K562 (cell line): ENCODE data around the gene SLC35F5. TPM values are rescaled to one million over a fixed set of nuclear protein-coding genes. Genes with fewer than 3 reads are reported as not detected.

Experiments
- ATAC-seq: fragments of 200-7000 bp; cut with Tn5 transposase; 3 replicates; pipeline ENCODE4 v1.9.1; 2020; ENCODE audit warnings: moderate library complexity
- Bru-seq: library from RNA; stranded (reverse); fragments of 400-500 nt; gene quantifications from one replicate; lab custom pipeline; 2021; lab: Mats Ljungman, UMichigan
- BruChase-seq, 2 experiments: library from RNA; stranded (reverse); fragments of 400-500 nt; gene quantifications; one replicate each; lab custom pipeline; 2021; lab: Mats Ljungman, UMichigan
- BruUV-seq: library from RNA; stranded (reverse); fragments of 400-500 nt; replicated peaks from 2 replicates; lab custom pipeline; 2021; lab: Mats Ljungman, UMichigan
- CTCF ChIA-PET: fragments of 300-600 bp; formaldehyde crosslinking; extraction: SDS; loops from one replicate; lab custom pipeline; 2021; ENCODE audit warnings: low intra/inter-chr PET ratio; lab: Yijun Ruan, JAX
- POLR2A ChIA-PET: fragments of 300-600, 350-650 bp; sonication (Branson Sonifier 250); formaldehyde crosslinking; extraction: SDS; loops from one replicate; lab custom pipeline; 2021; ENCODE audit warnings: antibody characterized with exemption, inconsistent platforms; lab: Yijun Ruan, JAX
- DNase-seq, 4 experiments: peaks; one replicate each; pipeline versions ENCODE4 v3.0.0 to v3.0.0-alpha.2; 2011 to 2018; ENCODE audit warnings: low spot score in 3 of 4, mixed read lengths in 3 of 4; ENCODE audit errors: extremely low read depth in 1 of 4
- FAIRE-seq: peaks from 2 replicates; lab custom pipeline; 2011; peaks lifted over from hg19 to GRCh38; lab: Jason Lieb, UNC
- H2AFZ ChIP-seq: 2 replicates; pipeline ENCODE4 v1.6.0; 2011; ENCODE audit warnings: low read depth, low read length, control low read depth, inconsistent platforms
- H3K27ac ChIP-seq: fragments of 200-600 bp; 3 replicates; pipeline ENCODE4 v1.8.0; 2011; ENCODE audit warnings: low read depth, mild to moderate bottlenecking, control low read depth, inconsistent platforms, low read length, moderate library complexity, mixed read lengths; ENCODE audit errors: extremely low read depth
- H3K27me3 ChIP-seq, 2 experiments: fragments of 300-600 bp in 1 of 2; 2 replicates in 1 of 2; 3 replicates in 1 of 2; pipeline versions ENCODE4 v1.6.0 to v1.8.0; 2011; ENCODE audit warnings: inconsistent platforms in 2 of 2, low read length in 2 of 2, mild to moderate bottlenecking in 1 of 2, mixed read lengths in 1 of 2, moderate library complexity in 1 of 2; ENCODE audit not compliant: control insufficient read depth in 2 of 2, insufficient read depth in 2 of 2
- H3K36me3 ChIP-seq: fragments of 300-600 bp; 3 replicates; pipeline ENCODE4 v1.8.0; 2011; ENCODE audit warnings: mild to moderate bottlenecking, low read length, inconsistent platforms; ENCODE audit not compliant: control insufficient read depth, insufficient read depth
- H3K4me1 ChIP-seq, 2 experiments: fragments of 200-600 bp in 1 of 2; replicated peaks in 1 of 2; 2 replicates in 1 of 2; 3 replicates in 1 of 2; pipeline versions ENCODE4 v1.5.1 to v1.8.0; 2011; ENCODE audit warnings: inconsistent platforms in 2 of 2, low read length in 2 of 2, mild to moderate bottlenecking in 1 of 2, mixed read lengths in 1 of 2, moderate library complexity in 1 of 2; ENCODE audit not compliant: control insufficient read depth in 2 of 2, insufficient read depth in 2 of 2
- H3K4me2 ChIP-seq: 2 replicates; pipeline ENCODE4 v1.6.1; 2011; ENCODE audit warnings: low read length, control low read depth, inconsistent platforms, mixed read lengths; ENCODE audit not compliant: insufficient read depth
- H3K4me3 ChIP-seq: fragments of 200-600 bp; sonication (generic), shearing (Covaris generic); 2 replicates; pipeline ENCODE4 v1.5.1; 2016; ENCODE audit warnings: control low read depth, inconsistent platforms
- H3K79me2 ChIP-seq: fragments of 200-600 bp; 3 replicates; pipeline ENCODE4 v1.8.0; 2011; ENCODE audit warnings: low read length, inconsistent platforms; ENCODE audit not compliant: control insufficient read depth, insufficient read depth
- H3K9ac ChIP-seq, 2 experiments: 2 replicates each; pipeline versions ENCODE4 v1.6.0 to v1.6.1; 2011; ENCODE audit warnings: low read depth in 2 of 2, low read length in 2 of 2, control low read depth in 1 of 2, inconsistent platforms in 1 of 2, mild to moderate bottlenecking in 1 of 2, mixed read lengths in 1 of 2; ENCODE audit not compliant: insufficient read depth in 1 of 2
- H3K9me1 ChIP-seq: one replicate; pipeline ENCODE4 v1.6.0; 2011; ENCODE audit warnings: inconsistent platforms, mild to moderate bottlenecking, low read length, moderate library complexity; ENCODE audit not compliant: control insufficient read depth, insufficient read depth
- H3K9me3 ChIP-seq: replicated peaks from 2 replicates; pipeline ENCODE4 v1.5.1; 2011; ENCODE audit warnings: low read depth, low read length, inconsistent platforms; ENCODE audit not compliant: control insufficient read depth, insufficient read depth
- H4K20me1 ChIP-seq: replicated peaks from 2 replicates; pipeline ENCODE4 v1.6.1; 2011; ENCODE audit warnings: low read length, inconsistent platforms, mixed read lengths; ENCODE audit not compliant: control insufficient read depth, insufficient read depth
- BRF2 ChIP-seq: IDR thresholded peaks from 3 replicates; pipeline ENCODE4 v1.6.1; 2011; ENCODE audit warnings: borderline replicate concordance, mild to moderate bottlenecking; ENCODE audit not compliant: insufficient read length, insufficient read depth
- E4F1 ChIP-seq: fragments of 250-450 bp; sonication (Bioruptor Pico); IDR thresholded peaks from 2 replicates; pipeline ENCODE4 v1.5.0; 2021; ENCODE audit warnings: mild to moderate bottlenecking, borderline replicate concordance
- GATAD2A ChIP-seq: fragments of 450-650 bp; IDR thresholded peaks from 2 replicates; pipeline ENCODE4 v1.6.1; 2017
- KLF10 ChIP-seq: fragments of 250-450 bp; sonication (Bioruptor Pico); IDR thresholded peaks from 2 replicates; pipeline ENCODE4 v1.6.1; 2021; ENCODE audit warnings: matching md5 sums
- PYGO2 ChIP-seq: fragments of 450-650 bp; IDR thresholded peaks from 2 replicates; pipeline ENCODE4 v1.6.1; 2016; ENCODE audit warnings: mild to moderate bottlenecking, missing genetic modification characterization, moderate library complexity, missing compliant biosample characterization
- RHOXF2B ChIP-seq: fragments of 250-450 bp; sonication (Bioruptor Pico); conservative IDR thresholded peaks from 2 replicates; pipeline ENCODE4 v1.5.1; 2021
- SAFB2 ChIP-seq: fragments of 200-400 bp; formaldehyde crosslinking; IDR thresholded peaks from 2 replicates; pipeline ENCODE4 v1.6.1; 2018; ENCODE audit warnings: borderline replicate concordance, low read length, low read depth, moderate library complexity; ENCODE audit not compliant: severe bottlenecking
- SMAD3 ChIP-seq: fragments of 450-650 bp; formaldehyde crosslinking; conservative IDR thresholded peaks from 2 replicates; pipeline ENCODE4 v1.4.0; 2020; ENCODE audit warnings: mild to moderate bottlenecking
- SMARCA5 ChIP-seq: fragments of 450-650 bp; IDR thresholded peaks from 2 replicates; pipeline ENCODE4 v1.6.1; 2016
- SRSF1 ChIP-seq: fragments of 200-400 bp; formaldehyde crosslinking; IDR thresholded peaks from 2 replicates; pipeline ENCODE4 v1.6.1; 2017; ENCODE audit warnings: mild to moderate bottlenecking, low read depth, low read length, moderate library complexity
- THRAP3 ChIP-seq: fragments of 450-650 bp; IDR thresholded peaks from 2 replicates; pipeline ENCODE4 v1.6.1; 2016; ENCODE audit warnings: mild to moderate bottlenecking, inconsistent platforms, borderline replicate concordance
- ZNF12 ChIP-seq: sonication (generic); formaldehyde crosslinking; IDR thresholded peaks from 2 replicates; pipeline ENCODE4 v1.4.0; 2020; ENCODE audit warnings: mild to moderate bottlenecking, missing genetic modification reagents
- WGBS: fragments of 100-300 bp; shearing (Covaris generic); methylation state at CpG from one replicate; pipeline ENCODE4 v1.1.6; 2016; ENCODE audit warnings: low coverage, mixed read lengths; ENCODE audit not compliant: insufficient coverage; ENCODE audit errors: missing lambda C conversion rate; 5-methylcytosine and 5-hydroxymethylcytosine counted together
- in situ Hi-C: fragments of 300-500 bp; cut with MboI; formaldehyde crosslinking; loops from 4 replicates; pipeline ENCODE4 v1.15.0; 2018; ENCODE audit warnings: inconsistent platforms, mixed read lengths
- intact Hi-C: fragments of 100-400 bp; cut with micrococcal nuclease; formaldehyde crosslinking; loops from 2 replicates; pipeline ENCODE4 v1.14.2; 2022
- long read RNA-seq, 3 experiments: library from polyadenylated mRNA in 2 of 3; library from RNA in 1 of 3; unstranded in 2 of 3; stranded (forward) in 1 of 3; transcript quantifications; one replicate each; pipeline ENCODE4 v2.0.0, GENCODE V29; 2019 to 2022
- polyA minus RNA-seq, 3 experiments: library from RNA; depleted of rRNA, polyadenylated mRNA; stranded (reverse); fragments of >200 nt; gene quantifications; 2 replicates each; pipeline ENCODE4 v1.2.3, GENCODE V29; 2011
- polyA plus RNA-seq, 8 experiments: library from polyadenylated mRNA; depleted of rRNA in 4 of 8; stranded (reverse) in 5 of 8; unstranded in 3 of 8; fragments of >200 nt; fragmentation: Nextera tagmentation in 2 of 8; fragmentation: Illumina TruSeq in 1 of 8; extraction: Ambion mirVana in 2 of 8; extraction: Trizol in 1 of 8; gene quantifications; 2 replicates each; pipeline versions ENCODE4 v1.2.1 to v1.2.3, GENCODE V29; 2011 to 2014; ENCODE audit warnings: inconsistent platforms in 1 of 8, missing spikeins in 1 of 8
- total RNA-seq, 7 experiments: library from RNA; depleted of rRNA in 6 of 7; stranded (reverse); fragments of >200 nt in 6 of 7; fragmentation: Illumina TruSeq in 2 of 7; extraction: Trizol in 2 of 7; gene quantifications; 2 replicates each; pipeline versions ENCODE4 v1.2.1 to v1.2.3, GENCODE V29; 2011 to 2021; ENCODE audit warnings: low replicate concordance in 1 of 7

SLC35F5 gene
- 83.3 and 173 TPM in 2 replicates for total RNA-seq (2011; cell fraction: chromatin; rRNA removed; ENCODE audit: low replicate concordance)
- 52.5 and 55.1 TPM in 2 replicates for total RNA-seq (2011; cell fraction: nucleolus; rRNA removed)
- 101 and 197 TPM in 2 replicates for total RNA-seq (2011; cell fraction: nucleoplasm; rRNA removed)
- 26.4 and 27.6 TPM in 2 replicates for total RNA-seq (2014; rRNA removed)
- total RNA-seq (2014; rRNA removed; fragmentation: Illumina TruSeq; extraction: Trizol), result 46.4 and 52.4 TPM in 2 replicates
- 44.9 and 45.5 TPM in 2 replicates for total RNA-seq (2015; rRNA removed; fragmentation: Illumina TruSeq; extraction: Trizol)
- 32.3 and 32.9 TPM in 2 replicates for total RNA-seq (2021)
- 36.8 and 50.7 TPM in 2 replicates for polyA plus RNA-seq (2011; rRNA removed)
- 13.2 and 19.2 TPM in 2 replicates for polyA plus RNA-seq (2011; cell fraction: cytosol; rRNA removed)
- polyA plus RNA-seq (2011; cell fraction: nucleus; rRNA removed), result 27.4 and 38.1 TPM in 2 replicates
- polyA plus RNA-seq (2012), result 13.1 and 14.0 TPM in 2 replicates
- polyA plus RNA-seq (2014; fragmentation: Illumina TruSeq; extraction: Trizol), result 28.6 and 30.5 TPM in 2 replicates
- 1 to 10 TPM; 4.9 to 7.4 TPM for polyA plus RNA-seq (2014; fragmentation: Nextera tagmentation; extraction: Ambion mirVana)
- polyA plus RNA-seq (2014; rRNA removed), result 21.3 and 22.7 TPM in 2 replicates
- polyA minus RNA-seq (2011; rRNA and poly(A)+ RNA removed), result 77.0 and 85.0 TPM in 2 replicates
- 31.1 and 45.5 TPM in 2 replicates for polyA minus RNA-seq (2011; cell fraction: cytosol; rRNA and poly(A)+ RNA removed)
- 59.1 and 92.5 TPM in 2 replicates for polyA minus RNA-seq (2011; cell fraction: nucleus; rRNA and poly(A)+ RNA removed)
- Bru-seq, nascent RNA, result percentile 87 among the genes with signal in this experiment
- percentile 95 among the genes with signal in this experiment for BruChase-seq, experiment 1, labeled RNA remaining after a 2-hour chase
- BruChase-seq, experiment 2, labeled RNA remaining after a 6-hour chase, result percentile 93 among the genes with signal in this experiment
- long read RNA-seq, experiment 1, full-length matches to known transcripts, result 30 of 64 reads
- long read RNA-seq, experiment 1, partial matches to known transcripts, result 18 of 64 reads
- long read RNA-seq, experiment 1, other reads (novel, unspliced or antisense), result 16 of 64 reads
- long read RNA-seq, experiment 2, partial matches to known transcripts, result 3 of 15 reads
- long read RNA-seq, experiment 2, other reads (novel, unspliced or antisense), result 11 of 15 reads
- long read RNA-seq, experiment 3, full-length matches to known transcripts, result 6 of 18 reads
- long read RNA-seq, experiment 3, partial matches to known transcripts, result 2 of 18 reads
- long read RNA-seq, experiment 3, other reads (novel, unspliced or antisense), result 10 of 18 reads

- peak; percentile 74 for FAIRE-seq
- no TSS peak for BruUV-seq
- H3K4me1 ChIP-seq, result peaks cover 3 to 18% of the 10 kb centered on the region in 2 experiments; a peak in 2 of 5 replicates
- TF ChIP-seq SMAD3 (CRISPR knock-in tag), result no peak
- 0 out of 2 replicates have a peak, but pooled peaks have one; percentile 78 for TF ChIP-seq GATAD2A
- TF ChIP-seq RHOXF2B (CRISPR knock-in tag), result no peak
- no peak for TF ChIP-seq THRAP3
- TF ChIP-seq E4F1 (CRISPR knock-in tag), result no peak
- no peak for TF ChIP-seq SAFB2
- no peak for TF ChIP-seq BRF2
- TF ChIP-seq KLF10 (CRISPR knock-in tag), result no peak
- TF ChIP-seq ZNF12 (CRISPR knock-in tag), result no peak
- TF ChIP-seq PYGO2 (tag), result no peak
- TF ChIP-seq SRSF1, result no peak
- TF ChIP-seq SMARCA5, result no peak
Measured at GRCh38 chr2:113756355-113757137, at the start of gene SLC35F5. SLC35F5 (minus strand) TSS chr2:113756642; CDS start chr2:113756409, 233 bp downstream.

More at GRCh38 chr2:113756355-113757137, at the start of gene SLC35F5:
- in situ Hi-C loops, result no loop called here
- intact Hi-C loops, result loop anchor here (2.0 to 10.0 kb wide), 2 partner anchors 132 to 198 kb away; no protein-coding TSS in a partner anchor
- H3K27ac ChIP-seq, result peak within 1 kb of the TSS; percentile 97
- peaks cover 15% of the 10 kb centered on the region; the same call in 2 of the 3 replicates for H3K36me3 ChIP-seq
- peak within 1 kb of the TSS; percentile 97 to 100 for H3K9ac ChIP-seq
- no peaks in the 10 kb centered on the region for H4K20me1 ChIP-seq
- ATAC-seq (peak; percentile 98), DNase-seq (peak; percentile 91 to 95 (median 94))
- H2AFZ ChIP-seq, result peak within 1 kb of the TSS; percentile 97
- WGBS, result 0% methylated on average over 38 of the region's 76 CpGs
- peak within 1 kb of the TSS; percentile 96 for H3K4me3 ChIP-seq
- H3K9me1 ChIP-seq, result no peaks in the 10 kb centered on the region
- H3K79me2 ChIP-seq, result peaks cover 36% of the 10 kb centered on the region
- peak within 1 kb of the TSS; percentile 96 for H3K4me2 ChIP-seq
- ChIA-PET CTCF (interaction anchor here (1.1 kb wide), 1 partner anchor 152 kb away, joined by 3 read pairs; no protein-coding TSS in a partner anchor), POLR2A (interaction anchor here (0.5 to 1.9 kb wide), 15 partner anchors 10 to 151 kb away, joined by 3 to 11 read pairs (median 4); partner anchors contain the start of gene ACTR3)
- no peaks in the 10 kb centered on the region for H3K9me3 ChIP-seq
- H3K27me3 ChIP-seq, result no peaks in the 10 kb centered on the region
